ENCODE data around the gene FGF12. TPM values are rescaled to one million over a fixed set of nuclear protein-coding genes. Genes with fewer than 3 reads are reported as not detected.

The FGF12 gene
- total RNA-seq, 1 experiment from 2014 or later: 0.07 TPM

GRCh38 chr3:192636517-192637444 is 90.6 kb downstream of the FGF12 start:
- Histone ChIP-seq H3K27ac (ENCODE audit: low read depth, low read length) (no peak overlapping the region), H3K4me1 (ENCODE audit: control insufficient read depth in 1 of 2, insufficient read depth in 2 of 2, low read length in 2 of 2) (no peaks in the 10 kb centered on the region), H4K20me1 (ENCODE audit: insufficient read depth) (no peaks in the 10 kb centered on the region), H3K4me3 (replicated peaks in 1 of 2; ENCODE audit: low read depth in 1 of 2, low read length in 2 of 2) (no peak overlapping the region), H3K9me2 (ENCODE audit: insufficient read depth) (no peaks in the 10 kb centered on the region), H3K9ac (ENCODE audit: low read length) (no peak overlapping the region), H2AFZ (ENCODE audit: low read depth, low read length, poor library complexity, severe bottlenecking) (no peak overlapping the region), H3K27me3 (ENCODE audit: insufficient read depth, low read length) (peaks cover 28% of the 10 kb centered on the region), H3K9me3 (ENCODE audit: control insufficient read depth in 1 of 2, insufficient read depth in 1 of 2, low read depth in 1 of 2, low read length in 2 of 2) (no peaks in the 10 kb centered on the region), H3K79me2 (ENCODE audit: insufficient read depth, low read length) (no peaks in the 10 kb centered on the region), H3K4me2 (ENCODE audit: low read length) (no peak overlapping the region), H3K36me3 (ENCODE audit: control insufficient read depth in 1 of 2, insufficient read depth in 2 of 2, low read length in 2 of 2) (no peaks in the 10 kb centered on the region)
- no peak for DNase-seq (ENCODE audit: low read depth, low spot score)
- intact Hi-C loops (cut with micrococcal nuclease): no loop called here
- no TSS peak for BruUV-seq (replicated peaks)
- TF ChIP-seq SRF (IDR thresholded peaks at IDR 0.05; ENCODE audit: low read depth) (no peak), REST (IDR thresholded peaks at IDR 0.05; ENCODE audit: low read depth) (no peak), MAX (IDR thresholded peaks at IDR 0.05) (no peak), ZBTB33 (IDR thresholded peaks at IDR 0.05; ENCODE audit: extremely low read depth, insufficient replicate concordance, low read length) (no peak), ZFX (IDR thresholded peaks at IDR 0.05) (no peak), TCF7L2 (IDR thresholded peaks at IDR 0.05; ENCODE audit: borderline replicate concordance, extremely low read depth, insufficient read depth, insufficient read length) (no peak), ZNF274 (IDR thresholded peaks at IDR 0.05; ENCODE audit: low read depth, low read length) (no peak), RAD21 (IDR thresholded peaks at IDR 0.05; ENCODE audit: low read depth) (no peak), EZH2 (IDR thresholded peaks at IDR 0.05) (no peak), CEBPB (IDR thresholded peaks at IDR 0.05; ENCODE audit: low read depth) (no peak)
- no peak for ATAC-seq
- POLR2A ChIA-PET: no interaction called here
- RAD21 ChIA-PET (ENCODE audit: low non-redundant PET in 1 of 2, low total read pairs in 2 of 2, uncharacterized antibody in 2 of 2, unreplicated experiment in 2 of 2): no interaction called here
- CTCF ChIA-PET: no interaction called here
